ENCODE measurements around the gene GOLGA8S. TPM values are rescaled to one million over a fixed set of nuclear protein-coding genes. Genes with fewer than 3 reads are reported as not detected.
"Not testable (repeated sequence)": the region's sequence is repeated elsewhere in the genome, so short reads cannot be mapped to it uniquely, and the experiment has no call there.

GOLGA8S gene
- polyA plus RNA-seq (2012; ENCODE audit: missing spikeins): not detected

DNA sequence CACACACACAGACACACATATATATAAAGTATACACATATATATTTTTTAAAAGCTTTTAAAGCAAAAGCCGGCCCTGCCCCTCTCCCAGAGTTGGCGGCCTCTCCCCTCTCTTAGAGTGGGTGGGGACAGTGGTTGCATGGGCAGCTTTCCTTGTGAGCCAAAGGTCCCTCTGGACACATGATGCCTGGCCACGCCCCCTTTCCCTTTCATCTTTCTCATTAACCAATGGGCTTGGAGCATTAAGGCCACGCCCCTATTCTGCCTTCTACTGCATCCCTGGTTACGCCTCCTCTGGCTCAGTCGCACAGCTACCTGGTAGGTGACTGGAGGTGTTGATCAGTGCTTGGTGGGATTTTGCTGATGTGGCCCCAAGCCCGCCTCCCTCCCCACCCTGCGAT, at the start of gene GOLGA8S:
TSS of gene GOLGA8S (plus strand) at position 301 of the 400 bp plus-strand sequence. CDS start at position 363, 62 bp downstream.
- not testable (repeated sequence) for DNase-seq (ENCODE audit: insufficient read length); FAIRE-seq

GRCh38 chr15:23304805-23305204, 49.7 kb upstream of the GOLGA8S start:
- not testable (repeated sequence) for DNase-seq (ENCODE audit: insufficient read length); FAIRE-seq

GRCh38 chr15:23305921-23306320, 48.6 kb upstream of the GOLGA8S start:
- not testable (repeated sequence) for DNase-seq (ENCODE audit: insufficient read length); FAIRE-seq

DNA sequence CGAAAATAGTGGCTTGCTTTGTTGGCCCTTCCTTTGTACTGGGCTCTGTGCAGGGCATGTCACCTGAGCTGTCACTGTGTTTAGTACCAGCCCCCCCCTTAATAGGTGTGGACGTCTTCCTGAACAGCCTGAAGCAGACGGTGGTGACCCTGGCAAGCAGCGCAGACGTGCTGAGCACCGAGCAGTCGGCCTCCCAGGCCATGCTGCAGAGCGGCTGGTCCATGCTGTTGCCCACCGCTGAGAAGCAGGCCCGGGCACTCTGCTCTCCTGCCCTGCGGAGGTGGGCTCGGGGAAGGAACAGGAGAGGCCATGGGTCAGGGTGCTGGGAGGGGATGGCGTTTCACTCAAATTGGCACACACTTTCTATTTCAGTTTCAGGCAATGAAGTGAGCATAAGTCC, 43.3 kb upstream of the GOLGA8S start:
- FAIRE-seq; DNase-seq (ENCODE audit: insufficient read length): not testable (repeated sequence)

DNA sequence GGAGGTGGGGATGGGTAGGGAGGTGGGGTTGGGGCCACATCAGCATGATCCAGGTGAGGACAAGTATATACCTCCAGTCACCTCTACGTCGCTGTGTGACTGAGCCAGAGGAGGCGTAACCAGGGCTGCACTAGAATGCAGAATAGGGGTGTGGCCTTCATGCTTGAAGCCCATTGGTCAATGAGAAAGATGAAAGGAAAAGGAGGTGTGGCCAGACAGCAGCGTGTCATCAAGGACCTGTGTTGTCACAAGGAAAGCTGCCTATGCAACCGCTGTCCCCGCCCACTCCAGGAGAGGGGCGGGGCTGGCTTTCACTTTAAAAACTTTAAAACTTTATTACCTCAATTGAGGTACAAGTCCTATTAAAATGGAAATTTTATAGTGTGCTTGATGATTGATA, 20.5 kb upstream of the GOLGA8S start, which contains the start of gene GOLGA6L26:
TSS of gene GOLGA6L26 (minus strand) at position 101 of the 400 bp plus-strand sequence. CDS start at position 40, 61 bp downstream.
- FAIRE-seq; DNase-seq (ENCODE audit: insufficient read length): not testable (repeated sequence)

GRCh38 chr15:23362622-23363021, 8.1 kb downstream of the GOLGA8S start:
- FAIRE-seq; DNase-seq (ENCODE audit: insufficient read length): not testable (repeated sequence)

DNA sequence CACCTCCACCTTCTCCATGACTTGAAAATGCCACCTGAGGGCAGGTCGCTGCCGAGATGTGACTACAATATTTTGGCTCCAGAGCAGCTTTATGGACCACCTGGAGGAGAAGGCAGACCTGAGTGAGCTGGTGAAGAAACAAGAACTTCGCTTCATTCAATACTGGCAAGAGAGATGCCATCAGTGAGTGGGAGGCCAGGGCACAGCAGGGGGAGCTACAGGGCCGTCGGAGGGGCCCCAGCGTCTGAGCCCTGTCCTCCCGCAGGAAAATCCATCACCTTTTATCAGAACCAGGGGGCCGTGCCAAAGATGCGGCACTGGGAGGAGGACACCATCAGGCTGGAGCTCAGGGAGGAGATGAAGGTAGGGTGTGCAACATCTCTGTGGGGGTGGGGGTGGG, 9.7 kb downstream of the GOLGA8S start:
- not testable (repeated sequence) for FAIRE-seq; DNase-seq (ENCODE audit: insufficient read length)

GRCh38 chr15:23370578-23370977, 16.0 kb downstream of the GOLGA8S start:
- TF ChIP-seq POLR2A (IDR thresholded peaks at IDR 0.05; ENCODE audit: low read depth, low read length): no peak
- no peak for TF ChIP-seq POLR2AphosphoS5 (IDR thresholded peaks at IDR 0.05; ENCODE audit: low read depth, low read length)
- TF ChIP-seq TAF1 (IDR thresholded peaks at IDR 0.05; ENCODE audit: borderline replicate concordance, low read depth, low read length): no peak
- FAIRE-seq (no peak), DNase-seq (ENCODE audit: insufficient read length) (no peak)

- FAIRE-seq; DNase-seq (ENCODE audit: insufficient read length): not testable (repeated sequence)
Observed at GRCh38 chr15:23371134-23371533, 16.6 kb downstream of the GOLGA8S start.

GRCh38 chr15:23371868-23372267, 17.3 kb downstream of the GOLGA8S start:
- not testable (repeated sequence) for FAIRE-seq; DNase-seq (ENCODE audit: insufficient read length)

GRCh38 chr15:23372284-23372683, 17.7 kb downstream of the GOLGA8S start:
- TF ChIP-seq TAF1 (IDR thresholded peaks at IDR 0.05; ENCODE audit: borderline replicate concordance, low read depth, low read length) (no peak), POLR2A (IDR thresholded peaks at IDR 0.05; ENCODE audit: low read depth, low read length) (no peak), POLR2AphosphoS5 (IDR thresholded peaks at IDR 0.05; ENCODE audit: low read depth, low read length) (no peak)
- DNase-seq (ENCODE audit: insufficient read length): no peak
- FAIRE-seq: no peak

- not testable (repeated sequence) for FAIRE-seq; DNase-seq (ENCODE audit: insufficient read length)
Observed at GRCh38 chr15:23372891-23373600, 18.5 kb downstream of the GOLGA8S start.

- not testable (repeated sequence) for DNase-seq (ENCODE audit: insufficient read length); FAIRE-seq
Observed at GRCh38 chr15:23374226-23374625, 19.7 kb downstream of the GOLGA8S start.

- not testable (repeated sequence) for DNase-seq (ENCODE audit: insufficient read length); FAIRE-seq
Observed at GRCh38 chr15:23378946-23379345, 24.4 kb downstream of the GOLGA8S start.

DNA sequence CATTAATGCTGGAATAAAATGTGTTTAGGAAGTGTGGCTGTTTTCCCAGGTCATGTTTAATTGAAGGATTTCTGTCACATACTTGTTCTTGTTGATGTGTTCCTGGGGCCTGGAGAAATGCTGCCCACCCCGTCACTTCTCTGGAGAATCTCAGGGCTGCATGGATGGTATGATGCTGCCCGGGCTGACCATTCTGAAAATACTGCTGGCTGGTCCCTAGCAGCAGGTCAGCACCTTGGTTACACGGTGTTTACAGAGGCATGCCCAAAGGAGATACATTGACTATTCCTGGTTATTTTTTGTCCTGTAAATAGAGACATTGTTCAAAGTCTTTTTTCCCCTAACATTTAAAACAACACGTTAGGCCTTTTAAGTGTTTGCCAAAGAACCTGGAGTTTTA, 26.2 kb downstream of the GOLGA8S start:
- DNase-seq (ENCODE audit: insufficient read length); FAIRE-seq: not testable (repeated sequence)

DNA sequence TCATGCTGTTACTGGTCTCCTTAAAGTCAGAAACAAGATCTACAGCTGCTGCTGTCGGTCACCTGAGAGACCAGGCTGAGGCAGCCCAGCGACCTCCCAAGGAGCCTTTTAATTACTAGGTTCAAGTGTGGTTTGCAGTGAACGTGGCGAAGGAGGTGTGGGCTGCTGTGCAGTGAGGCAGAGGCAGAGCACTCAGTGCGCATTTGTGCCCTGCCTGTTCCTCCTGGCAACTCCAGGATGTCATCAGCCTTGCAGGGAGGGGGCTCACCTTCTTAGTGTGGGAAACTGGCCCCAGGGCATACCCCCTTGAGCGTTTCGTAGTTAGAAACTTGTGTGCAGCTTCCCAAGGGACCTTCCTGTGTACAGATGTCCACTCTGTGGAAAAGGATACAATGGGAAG, 26.6 kb downstream of the GOLGA8S start:
- not testable (repeated sequence) for DNase-seq (ENCODE audit: insufficient read length); FAIRE-seq
